Stimulated activated CD4-positive, alpha-beta T cell treated with anti-CD3 and anti-CD28 coated beads, Interleukin-1b, Interleukin-23, amount 100 ng/mL, for 1 hour (primary cell): ENCODE results near the gene CPLX1.

ENCODE experiments used
- DNase-seq, 2 donors: peaks; one replicate each; pipeline ENCODE4 v3.0.0-alpha.2; 2020; ENCODE audit warnings: low read depth in 2 of 2

Gene CPLX1

GRCh38 chr4:735583-735982, 90.3 kb downstream of the CPLX1 start:
- no peak for DNase-seq
